HEK293 (cell line): ENCODE results near the gene STUM.
A peak's percentile ranks its signal among the peaks of the same experiment; 100 is the strongest.

Experiments
- CTCF ChIA-PET: fragments of 350-600 bp; formaldehyde crosslinking; extraction: SDS; loops from one replicate; lab custom pipeline; 2021; ENCODE audit warnings: antibody characterized with exemption; lab: Yijun Ruan, JAX
- POLR2A ChIA-PET: fragments of 300-600 bp; formaldehyde crosslinking; extraction: SDS; loops from one replicate; lab custom pipeline; 2020; ENCODE audit warnings: antibody characterized with exemption, inconsistent platforms; lab: Yijun Ruan, JAX
- H3K27ac ChIP-seq: fragments of 200-500 bp; sonication (Bioruptor generic); 2 replicates; pipeline ENCODE4 v1.5.1; 2014; ENCODE audit warnings: low read depth, low read length, control low read depth, inconsistent platforms; ENCODE audit errors: extremely low read depth
- H3K36me3 ChIP-seq, 2 experiments: fragments of 200-500 bp in 1 of 2; sonication (Bioruptor generic) in 1 of 2; 1 replicate in 1 of 2; 2 replicates in 1 of 2; pipeline ENCODE4 v1.5.1; 2014 to 2017; ENCODE audit warnings: inconsistent platforms in 2 of 2, low read length in 2 of 2; ENCODE audit not compliant: control insufficient read depth in 2 of 2, insufficient read depth in 1 of 2
- H3K4me1 ChIP-seq: fragments of 200-500 bp; sonication (Bioruptor generic); 2 replicates; pipeline ENCODE4 v1.5.1; 2014; ENCODE audit warnings: mild to moderate bottlenecking, low read length, inconsistent platforms; ENCODE audit not compliant: control insufficient read depth, insufficient read depth
- H3K4me3 ChIP-seq: 2 replicates; pipeline ENCODE4 v1.5.1; 2011; ENCODE audit warnings: low read depth, mild to moderate bottlenecking, control low read depth, low read length, moderate library complexity
- H3K9me3 ChIP-seq: fragments of 200-500 bp; sonication (Bioruptor generic); 2 replicates; pipeline ENCODE4 v1.5.1; 2014; ENCODE audit warnings: low read depth, low read length, inconsistent platforms; ENCODE audit not compliant: control insufficient read depth, insufficient read depth
- CTCF ChIP-seq: fragments of 450-650 bp; formaldehyde crosslinking; IDR thresholded peaks from 2 replicates; pipeline ENCODE4 v1.5.1; 2016; ENCODE audit warnings: missing biosample characterization, missing genetic modification characterization
- IKZF3 ChIP-seq: fragments of 450-650 bp; IDR thresholded peaks from 2 replicates; pipeline ENCODE4 v1.5.0; 2018; ENCODE audit warnings: missing biosample characterization, mild to moderate bottlenecking, missing genetic modification characterization, moderate library complexity
- PRDM10 ChIP-seq: fragments of 450-650 bp; formaldehyde crosslinking; IDR thresholded peaks from 2 replicates; pipeline ENCODE4 v1.5.1; 2016; ENCODE audit warnings: missing biosample characterization, missing genetic modification characterization
- SCRT1 ChIP-seq: fragments of 450-650 bp; formaldehyde crosslinking; IDR thresholded peaks from 2 replicates; pipeline ENCODE4 v1.5.1; 2016; ENCODE audit warnings: missing biosample characterization, missing genetic modification characterization, borderline replicate concordance
- SCRT2 ChIP-seq: fragments of 450-650 bp; formaldehyde crosslinking; IDR thresholded peaks from 2 replicates; pipeline ENCODE4 v1.5.1; 2016; ENCODE audit warnings: missing biosample characterization, missing genetic modification characterization
- ZBTB20 ChIP-seq: fragments of 450-650 bp; formaldehyde crosslinking; IDR thresholded peaks from 2 replicates; pipeline ENCODE4 v1.5.1; 2016; ENCODE audit warnings: missing biosample characterization, missing genetic modification characterization
- ZFHX2 ChIP-seq: fragments of 450-650 bp; formaldehyde crosslinking; conservative IDR thresholded peaks from 2 replicates; pipeline ENCODE4 v1.5.1; 2016; ENCODE audit warnings: missing biosample characterization, missing genetic modification characterization
- ZNF157 ChIP-seq: fragments of 450-650 bp; formaldehyde crosslinking; IDR thresholded peaks from 2 replicates; pipeline ENCODE4 v1.5.1; 2016; ENCODE audit warnings: missing biosample characterization, missing genetic modification characterization
- ZNF169 ChIP-seq: fragments of 450-650 bp; formaldehyde crosslinking; IDR thresholded peaks from 2 replicates; pipeline ENCODE4 v1.5.1; 2016; ENCODE audit warnings: missing biosample characterization, missing genetic modification characterization
- ZNF26 ChIP-seq: fragments of 450-650 bp; formaldehyde crosslinking; IDR thresholded peaks from 2 replicates; pipeline ENCODE4 v1.5.1; 2016; ENCODE audit warnings: missing biosample characterization, missing genetic modification characterization
- ZNF302 ChIP-seq: fragments of 450-650 bp; formaldehyde crosslinking; IDR thresholded peaks from 2 replicates; pipeline ENCODE4 v1.5.1; 2016; ENCODE audit warnings: missing biosample characterization, missing genetic modification characterization, low read depth
- ZNF350 ChIP-seq: fragments of 450-650 bp; formaldehyde crosslinking; IDR thresholded peaks from 2 replicates; pipeline ENCODE4 v1.5.0; 2017; ENCODE audit warnings: missing biosample characterization, mild to moderate bottlenecking, missing genetic modification characterization
- ZNF354C ChIP-seq: fragments of 450-650 bp; formaldehyde crosslinking; IDR thresholded peaks from 2 replicates; pipeline ENCODE4 v1.5.1; 2016; ENCODE audit warnings: missing biosample characterization, missing genetic modification characterization, low read depth, borderline replicate concordance
- ZNF394 ChIP-seq: fragments of 450-650 bp; formaldehyde crosslinking; IDR thresholded peaks from 2 replicates; pipeline ENCODE4 v1.5.1; 2016; ENCODE audit warnings: missing biosample characterization, missing genetic modification characterization, mild to moderate bottlenecking, moderate library complexity, borderline replicate concordance
- ZNF398 ChIP-seq: fragments of 450-650 bp; formaldehyde crosslinking; IDR thresholded peaks from 2 replicates; pipeline ENCODE4 v1.5.1; 2017; ENCODE audit warnings: missing biosample characterization, missing genetic modification characterization
- ZNF449 ChIP-seq: fragments of 450-650 bp; formaldehyde crosslinking; IDR thresholded peaks from 2 replicates; pipeline ENCODE4 v1.5.1; 2017; ENCODE audit warnings: missing biosample characterization, mild to moderate bottlenecking, missing genetic modification characterization, moderate library complexity
- ZNF501 ChIP-seq: fragments of 450-650 bp; formaldehyde crosslinking; IDR thresholded peaks from 2 replicates; pipeline ENCODE4 v1.5.1; 2016; ENCODE audit warnings: missing biosample characterization, missing genetic modification characterization
- ZNF513 ChIP-seq: fragments of 450-650 bp; IDR thresholded peaks from 2 replicates; pipeline ENCODE4 v1.5.1; 2018; ENCODE audit warnings: missing biosample characterization, missing genetic modification characterization
- ZNF600 ChIP-seq: fragments of 450-650 bp; formaldehyde crosslinking; IDR thresholded peaks from 2 replicates; pipeline ENCODE4 v1.5.1; 2016; ENCODE audit warnings: missing biosample characterization, missing genetic modification characterization
- ZNF621 ChIP-seq: fragments of 450-650 bp; formaldehyde crosslinking; IDR thresholded peaks from 2 replicates; pipeline ENCODE4 v1.5.1; 2017; ENCODE audit warnings: missing biosample characterization, missing genetic modification characterization
- ZNF654 ChIP-seq: fragments of 450-650 bp; formaldehyde crosslinking; IDR thresholded peaks from 2 replicates; pipeline ENCODE4 v1.5.1; 2016; ENCODE audit warnings: low read depth, missing biosample characterization, missing genetic modification characterization
- ZNF670 ChIP-seq: fragments of 450-650 bp; formaldehyde crosslinking; IDR thresholded peaks from 2 replicates; pipeline ENCODE4 v1.5.1; 2016; ENCODE audit warnings: missing biosample characterization, missing genetic modification characterization, low read depth
- ZNF791 ChIP-seq: fragments of 450-650 bp; formaldehyde crosslinking; IDR thresholded peaks from 2 replicates; pipeline ENCODE4 v1.5.1; 2016; ENCODE audit warnings: missing biosample characterization, missing genetic modification characterization
- ZSCAN23 ChIP-seq: fragments of 450-650 bp; formaldehyde crosslinking; IDR thresholded peaks from 2 replicates; pipeline ENCODE4 v1.5.1; 2016; ENCODE audit warnings: missing biosample characterization, missing genetic modification characterization

STUM gene

GRCh38 chr1:226656601-226657277, 108.2 kb downstream of the STUM start (continued):
- no peak for TF ChIP-seq ZNF398 (tag by site-specific recombination)
- TF ChIP-seq ZNF350 (tag by site-specific recombination): no peak
- TF ChIP-seq CTCF: no peak
- TF ChIP-seq ZNF169: no peak
- no peak for TF ChIP-seq SCRT2 (tag by site-specific recombination)
- TF ChIP-seq ZNF670 (tag by site-specific recombination): no peak
- 0 out of 2 replicates have a peak, but pooled peaks have one; percentile 32 for TF ChIP-seq IKZF3 (tag by site-specific recombination)
- TF ChIP-seq ZNF600: peak; percentile 65; the same call in 1 of the 2 replicates
- TF ChIP-seq ZSCAN23 (tag by site-specific recombination): no peak
- no peak for TF ChIP-seq ZNF394 (tag by site-specific recombination)
- no peak for TF ChIP-seq ZNF791
- TF ChIP-seq, all 188 proteins: peak for 11

GRCh38 chr1:226657895-226658545, 109.5 kb downstream of the STUM start:
- peaks cover 21% of the 10 kb centered on the region for H3K4me1 ChIP-seq
- H3K27ac ChIP-seq: no peak overlapping the region
- no peak for TF ChIP-seq ZNF354C (tag by site-specific recombination)
- TF ChIP-seq ZNF654 (tag by site-specific recombination): no peak
- no peak for TF ChIP-seq ZNF302
- 0 out of 2 replicates have a peak, but pooled peaks have one; percentile 13 for TF ChIP-seq PRDM10 (tag by site-specific recombination)
- TF ChIP-seq ZNF394 (tag by site-specific recombination): no peak
- no peak for TF ChIP-seq ZNF513 (tag by site-specific recombination)
- TF ChIP-seq ZNF26 (tag by site-specific recombination): no peak
- TF ChIP-seq ZFHX2 (tag by site-specific recombination): no peak
- no peak for TF ChIP-seq SCRT1
- TF ChIP-seq ZNF501: no peak
- no peak for TF ChIP-seq ZNF157 (tag by site-specific recombination)
- peak; percentile 43; the same call in 1 of the 2 replicates for TF ChIP-seq ZBTB20 (tag by site-specific recombination)
- no peak for TF ChIP-seq ZNF621 (tag by site-specific recombination)
- TF ChIP-seq ZNF449 (tag by site-specific recombination): peak; percentile 92

More at GRCh38 chr1:226657895-226658545, 109.5 kb downstream of the STUM start:
- Histone ChIP-seq H3K36me3 (no peaks in the 10 kb centered on the region), H3K9me3 (no peaks in the 10 kb centered on the region), H3K4me3 (no peak overlapping the region)
- ChIA-PET POLR2A (no interaction called here), CTCF (interaction anchor here (1.1 to 1.3 kb wide), 3 partner anchors 32 to 170 kb away, joined by 3 to 5 read pairs (median 4); no protein-coding TSS in a partner anchor)
